Measurements from ENCODE around the gene MTHFR.
A peak's percentile ranks its signal among the peaks of the same experiment; 100 is the strongest.

Gene MTHFR

DNA sequence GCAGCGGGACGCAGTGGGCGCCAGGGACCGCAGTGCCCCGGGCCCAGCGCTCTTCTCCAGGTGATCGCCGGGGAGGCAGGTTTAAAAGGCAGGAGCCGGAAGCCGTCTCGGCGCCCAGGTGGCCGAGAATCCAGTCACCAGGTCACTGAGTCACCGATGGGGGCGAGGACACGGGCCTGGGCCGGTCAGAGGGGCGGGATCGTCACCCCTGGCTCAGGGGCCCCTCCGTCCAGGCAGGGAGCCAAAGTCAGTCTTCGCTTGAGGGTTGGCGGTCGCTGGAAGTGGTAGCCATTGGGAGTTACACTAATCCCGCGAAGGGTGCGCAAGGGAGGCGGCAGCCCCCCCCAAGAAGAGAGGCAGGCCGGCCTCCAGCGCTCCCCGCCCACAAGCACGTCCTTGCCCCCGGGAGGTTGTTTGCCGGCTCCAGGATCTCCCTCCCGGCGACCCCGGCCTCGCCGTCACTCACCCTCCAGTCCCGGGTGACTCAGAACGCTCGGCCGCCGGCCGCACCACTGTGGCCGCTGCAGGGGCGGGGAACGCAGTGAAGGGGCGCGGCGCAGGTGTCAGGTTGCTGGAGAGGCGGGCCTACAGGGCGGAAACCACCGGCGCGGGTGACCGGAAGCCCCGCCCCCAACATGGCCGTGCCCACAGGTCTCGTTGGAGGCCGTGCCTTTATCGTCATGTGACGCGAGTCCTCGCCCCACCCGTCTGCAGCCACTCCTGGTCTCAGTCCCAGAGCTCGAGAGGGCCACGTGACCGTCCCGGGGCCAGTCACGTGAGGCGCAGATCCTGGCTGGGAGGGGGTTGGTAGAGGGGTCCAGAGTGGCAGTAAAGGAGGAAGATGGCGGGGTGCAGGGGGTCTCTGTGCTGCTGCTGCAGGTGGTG lies at the start of gene MTHFR, which contains the start of gene CLCN6:
TSS of gene MTHFR (minus strand) at position 543 of the 885 bp plus-strand sequence. CDS start 2,848 bp downstream, outside the sequence.
TSS of gene CLCN6 (plus strand) at position 770 of the 885 bp plus-strand sequence. CDS start at position 842, 72 bp downstream.
- peak; percentile 99 for DNase-seq

- DNase-seq, result no peak
These were observed 49.7 kb upstream of the MTHFR start for GRCh38 chr1:11855430-11855829.

DNA sequence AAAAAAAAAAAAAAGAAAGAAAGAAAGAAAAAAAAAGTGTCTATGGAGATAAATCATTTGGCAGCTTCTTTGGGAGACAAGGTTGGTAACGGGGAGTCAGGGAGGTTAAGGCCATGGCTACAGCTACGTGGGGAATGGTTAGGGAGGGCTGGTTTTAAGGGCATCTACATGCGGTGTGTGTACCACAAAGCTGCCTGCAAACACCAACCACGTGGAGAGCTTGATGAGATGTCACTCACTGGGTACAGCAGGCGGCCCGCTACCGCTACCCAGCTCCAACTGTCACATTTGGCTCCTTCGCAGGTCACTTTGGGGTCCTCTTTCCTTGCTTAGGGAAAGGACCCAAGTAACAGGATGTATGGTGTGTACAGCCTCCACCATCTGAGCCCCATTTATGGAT lies 48.8 kb upstream of the MTHFR start:
- no peak for DNase-seq

DNA sequence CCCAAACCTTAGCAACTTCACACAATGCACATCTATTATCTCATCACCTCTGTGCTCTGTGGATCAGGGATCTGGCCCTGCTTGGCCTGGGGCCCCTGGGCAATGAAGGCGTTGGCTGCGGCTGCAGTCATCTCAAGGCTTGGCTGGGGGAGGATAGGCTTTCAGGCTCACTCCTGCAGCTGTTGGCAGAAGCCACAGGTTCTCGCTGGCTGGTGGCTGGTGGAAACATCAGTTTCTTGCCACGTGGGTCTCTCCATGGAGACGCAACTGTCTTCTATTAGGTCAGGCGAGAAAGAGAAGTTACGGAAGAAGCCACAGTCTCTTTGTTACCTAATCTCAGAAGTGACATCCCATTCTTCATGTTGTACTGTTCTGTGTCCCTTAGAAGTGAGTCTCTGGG lies 45.4 kb upstream of the MTHFR start:
- DNase-seq, result no peak

- no peak for DNase-seq
These were observed 44.4 kb upstream of the MTHFR start for GRCh38 chr1:11850156-11850555.

- DNase-seq, result no peak
These were observed 42.6 kb upstream of the MTHFR start for GRCh38 chr1:11848373-11848700.

DNA sequence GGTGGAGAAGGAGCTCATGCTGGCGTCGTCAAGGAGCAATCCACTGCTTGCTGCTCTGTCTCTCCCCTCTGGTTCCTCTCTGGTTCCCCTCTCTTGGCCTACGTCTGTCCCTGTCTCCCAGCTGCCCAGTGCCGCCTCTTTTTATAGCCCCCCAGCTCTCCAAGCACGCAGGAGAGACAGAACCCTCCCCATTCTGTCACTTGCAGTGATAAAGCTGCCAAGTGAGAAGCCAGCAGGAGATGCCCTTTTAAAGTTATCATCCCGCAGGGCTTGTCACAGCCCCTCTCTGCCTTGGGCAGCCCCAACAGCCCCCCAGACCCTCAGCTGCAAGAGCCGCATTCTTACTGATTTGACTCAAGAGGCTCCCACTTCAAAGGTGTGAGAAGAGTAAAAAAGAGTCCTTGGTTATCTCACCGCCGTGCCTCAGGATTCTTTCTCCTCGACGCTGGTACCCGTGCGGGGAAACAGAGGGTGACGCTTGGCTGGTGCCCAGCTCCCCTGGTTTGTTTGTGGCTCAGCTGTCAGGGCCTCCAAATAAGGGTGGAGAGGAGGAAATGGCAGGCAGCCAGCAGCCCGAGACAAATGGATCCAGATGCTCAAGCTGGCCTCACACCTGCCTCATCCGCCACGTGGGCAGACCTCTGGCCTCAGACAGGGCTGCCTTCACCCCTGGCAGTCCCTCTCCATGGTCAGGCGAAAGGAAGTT lies 42.1 kb upstream of the MTHFR start, which contains the start of gene NPPA:
TSS of gene NPPA (minus strand) at position 117 of the 706 bp plus-strand sequence. CDS start at position 18, 99 bp downstream.
- DNase-seq, result peak; percentile 93

DNA sequence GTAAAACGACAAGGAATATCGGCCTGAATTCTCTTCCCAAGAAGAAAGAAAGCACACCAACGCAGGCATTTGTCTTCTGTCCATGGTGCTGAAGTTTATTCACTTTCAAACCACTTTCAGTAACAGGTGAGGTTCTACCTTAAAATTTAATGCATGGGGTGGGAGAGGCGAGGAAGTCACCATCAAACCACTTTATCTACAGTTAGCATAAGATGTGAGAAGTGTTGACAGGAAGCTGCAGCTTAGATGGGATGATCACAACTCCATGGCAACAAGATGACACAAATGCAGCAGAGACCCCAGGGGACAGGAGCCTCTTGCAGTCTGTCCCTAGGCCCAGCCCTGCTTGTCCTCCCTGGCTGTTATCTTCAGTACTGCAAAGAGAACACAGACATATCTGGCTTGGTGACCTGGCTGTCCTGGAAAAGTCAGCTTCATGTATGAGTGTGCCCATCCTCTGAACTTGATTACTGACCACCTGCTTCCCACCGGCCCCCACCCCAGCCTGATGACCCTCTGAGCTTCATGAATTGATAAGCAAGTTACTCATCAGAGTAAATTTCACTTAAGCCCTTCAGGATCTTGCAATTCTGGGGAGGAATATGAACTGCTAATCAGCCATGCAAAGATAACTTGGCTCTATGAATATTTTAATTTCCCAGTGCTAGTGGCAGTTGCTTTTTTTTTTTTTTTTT lies 40.0 kb upstream of the MTHFR start:
- DNase-seq, result no peak

DNA sequence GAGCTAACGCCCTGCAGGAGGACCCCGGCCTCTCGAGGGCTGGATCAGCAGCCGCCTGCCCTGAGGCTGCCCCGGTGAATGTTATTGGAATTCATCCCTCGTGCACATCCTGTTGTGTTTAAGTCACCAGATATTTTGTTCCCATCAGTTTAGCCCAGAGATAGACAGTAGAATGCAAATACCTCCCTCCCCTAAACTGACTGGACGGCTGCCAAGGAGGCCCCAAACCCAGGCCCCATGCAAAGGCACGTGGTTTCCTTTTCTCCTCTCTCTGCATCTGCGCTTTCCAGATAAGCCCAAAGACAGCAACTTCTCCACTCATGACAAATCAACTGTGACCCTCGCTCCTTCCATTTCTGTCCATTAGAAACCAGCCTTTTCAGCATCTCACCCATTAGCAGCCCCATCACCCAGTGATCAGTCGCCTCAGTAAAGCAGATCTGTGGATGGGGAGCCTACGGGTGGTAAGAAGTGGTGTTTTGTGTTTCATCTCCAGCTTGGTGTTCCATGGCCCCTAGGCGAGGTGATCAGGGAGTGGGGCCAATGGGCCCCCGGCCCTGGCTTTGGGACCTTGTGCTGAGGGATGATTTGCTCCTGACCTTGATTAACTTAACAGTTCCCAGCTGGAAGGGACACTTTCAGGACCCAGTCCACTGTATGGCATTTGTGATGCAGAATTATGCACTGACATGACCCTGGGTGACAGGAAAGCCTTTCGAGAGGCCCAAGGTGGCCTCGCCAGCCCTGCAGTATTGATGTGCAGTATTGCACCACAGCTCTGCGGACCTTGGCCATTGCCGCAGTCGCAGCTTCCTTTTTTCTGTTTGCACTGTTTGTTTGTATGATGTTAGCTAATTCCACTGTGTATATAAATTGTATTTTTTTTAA lies 36.6 kb upstream of the MTHFR start:
- no peak for DNase-seq

DNA sequence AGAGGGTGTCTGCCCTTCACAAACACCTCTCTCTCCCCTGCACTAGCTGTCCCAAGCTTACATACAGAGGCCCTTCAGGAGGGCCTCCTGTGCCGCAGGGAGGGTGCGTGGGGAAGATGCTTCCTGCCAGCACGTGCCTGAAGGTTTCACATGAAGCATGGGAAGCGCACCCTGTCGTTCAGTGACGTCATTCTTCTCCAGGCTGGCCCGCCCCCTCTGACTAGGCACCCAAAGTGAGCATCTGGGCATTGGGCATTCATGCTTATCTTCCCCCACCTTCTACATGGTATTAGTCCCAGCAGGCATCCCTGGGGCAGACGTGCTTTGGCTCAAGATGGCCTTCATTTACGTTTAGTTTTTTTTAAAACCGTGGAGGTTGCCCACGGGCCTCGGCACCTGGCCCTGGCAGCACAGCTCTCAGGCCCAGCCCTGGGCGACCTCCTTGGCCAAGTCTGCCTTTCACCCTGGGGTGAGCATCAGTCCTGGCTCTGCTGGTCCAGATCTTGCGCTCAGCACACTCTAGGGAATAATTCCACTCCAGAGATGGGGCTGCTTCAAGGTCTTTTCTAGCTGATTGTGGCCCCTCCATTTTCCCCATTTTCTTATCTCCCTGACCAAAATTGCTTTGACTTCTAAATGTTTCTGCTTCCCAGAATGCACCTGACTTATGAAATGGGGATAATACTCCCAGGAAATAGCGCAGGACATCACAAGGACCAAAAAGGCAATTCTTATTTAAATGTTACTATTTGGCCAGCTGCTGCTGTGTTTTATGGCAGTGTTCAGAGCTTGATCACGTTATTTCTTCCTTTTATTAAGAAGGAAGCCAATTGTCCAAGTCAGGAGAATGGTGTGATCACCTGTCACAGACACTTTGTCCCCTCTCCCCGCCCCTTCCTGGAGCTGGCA lies 35.7 kb upstream of the MTHFR start:
- DNase-seq, result no peak

DNA sequence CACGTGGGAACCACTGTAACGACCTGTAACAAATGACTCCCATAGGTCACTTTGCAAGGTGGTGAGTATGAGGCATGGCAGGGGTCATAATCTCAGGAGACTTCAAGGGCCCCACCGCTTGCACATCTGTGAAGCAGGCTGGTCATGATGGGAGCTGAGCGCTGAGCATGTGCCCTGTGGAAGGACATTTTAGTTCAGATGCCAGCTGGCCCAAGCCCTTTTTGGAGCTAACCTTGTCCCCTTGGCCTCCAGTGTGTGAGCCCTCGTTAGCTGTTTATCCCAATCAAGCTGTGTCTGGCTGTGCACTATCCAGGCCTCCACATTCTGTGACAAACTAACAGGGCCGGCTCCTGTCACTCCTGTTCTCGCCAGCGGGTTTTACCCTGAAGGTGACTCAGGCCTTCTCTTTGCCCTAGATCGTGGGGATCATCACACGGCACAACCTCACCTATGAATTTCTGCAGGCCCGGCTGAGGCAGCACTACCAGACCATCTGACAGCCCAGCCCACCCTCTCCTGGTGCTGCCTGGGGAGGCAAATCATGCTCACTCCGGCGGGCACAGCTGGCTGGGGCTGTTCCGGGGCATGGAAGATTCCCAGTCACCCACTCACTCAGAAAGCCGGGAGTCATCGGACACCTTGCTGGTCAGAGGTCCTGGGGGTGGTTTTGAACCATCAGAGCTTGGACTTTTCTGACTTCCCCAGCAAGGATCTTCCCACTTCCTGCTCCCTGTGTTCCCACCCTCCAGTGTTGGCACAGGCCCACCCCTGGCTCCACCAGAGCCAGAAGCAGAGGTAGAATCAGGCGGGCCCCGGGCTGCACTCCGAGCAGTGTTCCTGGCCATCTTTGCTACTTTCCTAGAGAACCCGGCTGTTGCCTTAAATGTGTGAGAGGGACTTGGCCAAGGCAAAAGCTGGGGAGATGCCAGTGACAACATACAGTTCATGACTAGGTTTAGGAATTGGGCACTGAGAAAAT lies 34.3 kb upstream of the MTHFR start:
- DNase-seq, result no peak

DNA sequence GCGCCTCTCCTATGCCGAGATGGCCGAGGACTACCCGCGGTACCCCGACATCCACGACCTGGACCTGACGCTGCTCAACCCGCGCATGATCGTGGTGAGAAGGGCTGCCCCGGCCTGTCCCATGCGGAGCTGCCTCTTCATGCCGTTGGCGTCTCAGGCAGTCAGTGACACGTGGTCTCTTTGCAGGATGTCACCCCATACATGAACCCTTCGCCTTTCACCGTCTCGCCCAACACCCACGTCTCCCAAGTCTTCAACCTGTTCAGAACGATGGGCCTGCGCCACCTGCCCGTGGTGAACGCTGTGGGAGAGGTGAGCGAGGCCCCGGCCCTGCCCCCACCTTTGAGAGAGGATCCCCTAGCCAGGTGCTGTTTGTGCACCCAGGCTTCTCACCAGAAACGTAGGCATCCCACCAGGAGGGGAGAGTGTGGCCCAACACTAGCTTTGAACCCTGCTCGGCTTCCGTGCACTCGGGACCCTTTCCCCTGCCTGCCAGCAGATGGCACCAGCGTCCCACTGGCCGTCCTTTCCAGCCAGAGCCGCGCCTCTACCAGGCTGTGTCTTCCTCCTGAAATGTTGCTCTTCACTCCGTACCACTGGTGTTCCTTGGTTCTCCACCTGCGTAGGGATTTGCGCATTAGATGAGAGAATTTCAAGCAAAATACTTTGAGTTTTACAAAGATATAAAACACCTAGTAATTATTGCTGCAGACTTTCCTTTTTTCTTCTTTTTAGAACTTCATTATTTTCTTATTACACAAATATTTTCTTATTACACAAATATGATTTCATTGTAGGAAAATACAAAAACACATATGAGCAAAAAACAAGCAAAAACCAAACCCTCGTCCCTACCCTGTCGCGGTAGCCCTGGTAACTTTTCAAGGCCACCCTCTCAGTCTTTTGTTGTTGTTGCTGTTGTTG lies 32.8 kb upstream of the MTHFR start:
- DNase-seq, result peak; percentile 56

GRCh38 chr1:11837767-11838348 lies 32.1 kb upstream of the MTHFR start:
- DNase-seq, result no peak

DNA sequence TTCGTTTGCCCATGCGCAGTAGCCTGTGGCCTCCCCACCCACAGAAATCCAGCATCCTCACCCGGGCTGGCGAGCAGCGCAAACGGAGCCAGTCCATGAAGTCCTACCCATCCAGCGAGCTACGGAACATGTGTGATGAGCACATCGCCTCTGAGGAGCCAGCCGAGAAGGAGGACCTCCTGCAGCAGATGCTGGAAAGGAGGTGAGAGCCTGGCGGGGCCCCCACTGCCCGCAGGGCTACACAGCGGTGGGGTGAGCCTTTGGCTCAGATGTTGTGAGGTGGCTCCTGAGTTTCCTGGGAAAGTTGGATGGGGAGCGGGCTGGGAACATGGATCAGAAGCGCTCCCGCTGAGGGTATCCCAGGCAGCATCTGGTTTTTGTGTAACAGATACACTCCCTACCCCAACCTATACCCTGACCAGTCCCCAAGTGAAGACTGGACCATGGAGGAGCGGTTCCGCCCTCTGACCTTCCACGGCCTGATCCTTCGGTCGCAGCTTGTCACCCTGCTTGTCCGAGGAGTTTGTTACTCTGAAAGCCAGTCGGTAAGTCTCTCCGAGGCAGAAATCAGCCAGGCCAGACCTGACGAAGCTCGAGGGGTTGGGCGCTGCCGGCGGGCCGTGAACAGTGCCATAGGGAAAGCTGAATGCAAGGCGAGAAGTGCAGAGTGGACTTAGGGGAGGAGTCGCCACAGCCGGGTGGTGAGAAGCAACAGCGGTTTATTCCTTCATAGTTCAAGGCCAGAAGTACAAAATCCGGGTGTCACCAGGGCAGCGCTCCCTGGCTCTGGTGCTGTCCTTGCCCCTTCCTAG lies 31.4 kb upstream of the MTHFR start:
- no peak for DNase-seq

GRCh38 chr1:11835441-11836225 lies 29.9 kb upstream of the MTHFR start:
- no peak for DNase-seq

DNA sequence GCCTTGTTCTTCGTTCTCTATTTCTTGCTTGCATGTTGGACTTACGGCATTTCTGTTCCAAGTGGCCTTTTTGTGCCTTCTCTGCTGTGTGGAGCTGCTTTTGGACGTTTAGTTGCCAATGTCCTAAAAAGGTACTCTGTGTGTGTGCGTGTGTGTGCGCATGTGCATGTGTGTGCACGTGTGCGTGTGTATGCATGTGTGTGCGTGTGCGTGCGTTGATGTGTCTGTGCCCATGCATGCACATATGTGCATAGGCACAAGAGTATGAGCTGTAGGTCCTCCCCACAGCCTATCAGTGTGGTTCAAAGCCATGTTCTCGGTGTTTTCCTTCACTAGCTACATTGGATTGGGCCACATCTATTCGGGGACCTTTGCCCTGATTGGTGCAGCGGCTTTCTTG lies 28.1 kb upstream of the MTHFR start:
- DNase-seq, result no peak

DNA sequence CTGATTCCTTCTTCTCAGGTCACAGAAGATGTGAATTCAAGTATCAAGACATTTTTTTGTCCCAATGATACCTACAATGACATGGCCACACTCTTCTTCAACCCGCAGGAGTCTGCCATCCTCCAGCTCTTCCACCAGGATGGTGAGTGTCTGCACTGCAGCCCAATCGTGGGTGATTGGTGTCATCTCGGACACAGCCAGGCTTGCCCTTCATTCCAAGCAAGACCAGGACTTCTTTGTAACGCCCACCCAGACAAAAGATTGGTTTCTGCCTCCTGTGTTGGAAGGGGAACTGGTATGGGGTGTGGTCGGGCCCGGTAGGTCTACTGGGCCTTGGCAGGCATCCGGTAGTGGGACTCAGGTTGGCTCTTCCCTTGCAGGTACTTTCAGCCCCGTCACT lies 27.7 kb upstream of the MTHFR start:
- no peak for DNase-seq
